Measurements from ENCODE around the gene SLC6A17.

- TF ChIP-seq POLR2A (IDR thresholded peaks at IDR 0.05; ENCODE audit: low read depth, low read length) (no peak), POLR2AphosphoS5 (IDR thresholded peaks at IDR 0.05; ENCODE audit: low read depth, low read length) (no peak)
Observed at GRCh38 chr1:110203021-110203661, 52.8 kb downstream of the SLC6A17 start.

Data from GM12891 (cell line).